K562 (cell line): ENCODE data around the gene ANKRD60.

Source experiments
- RFX5 ChIP-seq: IDR thresholded peaks from 2 replicates; pipeline ENCODE4 v1.6.1; 2011; ENCODE audit warnings: low read depth, mild to moderate bottlenecking, improper control_type of control experiment, low read length
- STAG1 ChIP-seq: sonication (generic); formaldehyde crosslinking; IDR thresholded peaks from 2 replicates; pipeline ENCODE4 v1.5.0; 2020; ENCODE audit warnings: missing genetic modification reagents, borderline replicate concordance
- ZNF347 ChIP-seq: fragments of 450-650 bp; formaldehyde crosslinking; IDR thresholded peaks from 2 replicates; pipeline ENCODE4 v1.4.0; 2020; ENCODE audit warnings: low read depth, mild to moderate bottlenecking, moderate library complexity

DNA sequence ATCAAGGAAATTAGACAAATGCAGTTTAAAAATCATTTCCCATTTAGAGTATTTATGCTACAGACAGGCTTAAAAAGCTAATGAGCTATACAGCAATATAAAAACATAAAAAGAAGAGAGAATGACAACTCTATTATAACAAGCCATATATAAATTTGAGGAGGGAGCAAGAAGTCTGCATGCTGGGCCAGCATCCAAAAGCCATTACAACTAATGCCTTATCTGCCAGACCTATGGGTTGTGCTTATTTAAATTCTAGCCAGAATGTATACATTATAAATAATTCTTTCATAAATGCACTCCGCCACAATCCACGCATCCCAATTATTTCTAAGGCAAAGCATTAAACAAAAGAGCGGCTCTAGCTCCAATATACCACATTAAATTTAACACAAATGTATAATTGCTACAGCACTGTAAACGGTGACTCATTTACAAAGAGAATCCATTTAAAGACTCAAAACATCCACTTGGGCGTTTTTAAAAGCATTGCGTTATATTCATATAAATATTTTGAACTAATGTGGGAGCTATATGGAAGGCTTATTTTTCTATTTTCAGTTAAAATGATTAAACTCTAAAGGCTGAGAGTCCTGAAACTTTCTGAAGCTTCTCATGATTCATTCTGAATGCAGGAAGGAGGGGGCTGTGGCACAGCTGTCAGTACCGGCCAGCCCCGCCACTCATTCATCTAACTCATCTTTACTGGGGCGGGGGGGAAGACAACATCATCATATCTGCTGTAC is 43.3 kb upstream of the ANKRD60 start:
- no peak for TF ChIP-seq RFX5
- TF ChIP-seq STAG1 (CRISPR knock-in tag) = no peak
- no peak for TF ChIP-seq ZNF347 (CRISPR knock-in tag)
